NCI-H2107 treated with DMSO at 0.1 percent for 48 hours (cell line): ENCODE measurements around the gene ZBTB20.

Experiments used
- DNase-seq: peaks from one replicate; lab custom pipeline; 2025; ENCODE audit not compliant: unreplicated experiment; lab: John Stamatoyannopoulos, UW

The ZBTB20 gene

GRCh38 chr3:114318295-114318694, 828.8 kb downstream of the ZBTB20 start:
- DNase-seq = no peak

- DNase-seq = no peak
Measured at GRCh38 chr3:114314282-114314681, 832.8 kb downstream of the ZBTB20 start.

- no peak for DNase-seq
Measured at GRCh38 chr3:114313426-114313825, 833.7 kb downstream of the ZBTB20 start.

GRCh38 chr3:114310695-114311094, 836.4 kb downstream of the ZBTB20 start:
- no peak for DNase-seq

GRCh38 chr3:114308830-114309229, 838.3 kb downstream of the ZBTB20 start:
- DNase-seq = no peak

GRCh38 chr3:114308377-114308776, 838.7 kb downstream of the ZBTB20 start:
- no peak for DNase-seq

GRCh38 chr3:114307832-114308231, 839.3 kb downstream of the ZBTB20 start:
- DNase-seq = no peak

GRCh38 chr3:114307222-114307830, 839.8 kb downstream of the ZBTB20 start:
- no peak for DNase-seq

GRCh38 chr3:114299941-114300624, 847.0 kb downstream of the ZBTB20 start:
- no peak for DNase-seq

- DNase-seq = no peak
Measured at GRCh38 chr3:114299421-114299820, 847.7 kb downstream of the ZBTB20 start.

GRCh38 chr3:114295946-114296345, 851.1 kb downstream of the ZBTB20 start:
- no peak for DNase-seq

GRCh38 chr3:114294940-114295480, 852.1 kb downstream of the ZBTB20 start:
- DNase-seq = no peak

- DNase-seq = no peak
Measured at GRCh38 chr3:114293838-114294535, 853.1 kb downstream of the ZBTB20 start, which contains the start of gene TIGIT. Gene TIGIT (plus strand): TSS chr3:114294028. CDS start chr3:114294062, 34 bp downstream.

- peak; percentile 71 for DNase-seq
Measured at GRCh38 chr3:114290911-114291901, 855.9 kb downstream of the ZBTB20 start.

GRCh38 chr3:114286266-114286665, 860.8 kb downstream of the ZBTB20 start:
- DNase-seq = no peak

- DNase-seq = no peak
Measured at GRCh38 chr3:114285648-114286230, 861.3 kb downstream of the ZBTB20 start.

GRCh38 chr3:114284644-114285043, 862.4 kb downstream of the ZBTB20 start:
- DNase-seq = no peak
